HepG2 (cell line): ENCODE results near the gene STK38L. TPM values are rescaled to one million over a fixed set of nuclear protein-coding genes. Genes with fewer than 3 reads are reported as not detected.
A peak's percentile ranks its signal among the peaks of the same experiment; 100 is the strongest.

ENCODE experiments used
- BCL6 ChIP-seq: IDR thresholded peaks from 2 replicates; pipeline ENCODE4 v1.6.1; 2016; ENCODE audit warnings: missing genetic modification reagents, missing compliant biosample characterization
- FOXA3 ChIP-seq: IDR thresholded peaks from 2 replicates; pipeline ENCODE4 v1.6.1; 2016; ENCODE audit warnings: missing genetic modification reagents, missing compliant biosample characterization
- GLI4 ChIP-seq: sonication (generic); formaldehyde crosslinking; IDR thresholded peaks from 2 replicates; pipeline ENCODE4 v1.5.1; 2020; ENCODE audit warnings: missing genetic modification reagents, mild to moderate bottlenecking, moderate library complexity, borderline replicate concordance
- IRX3 ChIP-seq: sonication (generic); formaldehyde crosslinking; IDR thresholded peaks from 2 replicates; pipeline ENCODE4 v1.8.1; 2023; ENCODE audit warnings: mild to moderate bottlenecking, low read depth, missing genetic modification reagents, borderline replicate concordance
- KAT2B ChIP-seq: fragments of 150-350 bp; IDR thresholded peaks from 2 replicates; pipeline ENCODE4 v1.6.1; 2014; ENCODE audit warnings: low read depth, low read length, borderline replicate concordance
- MEIS1 ChIP-seq: sonication (generic); formaldehyde crosslinking; IDR thresholded peaks from 2 replicates; pipeline ENCODE4 v1.9.0; 2021; ENCODE audit warnings: mild to moderate bottlenecking, missing genetic modification reagents, moderate library complexity, borderline replicate concordance
- NAIF1 ChIP-seq: sonication (generic); formaldehyde crosslinking; IDR thresholded peaks from 2 replicates; pipeline ENCODE4 v1.5.0; 2020; ENCODE audit warnings: mild to moderate bottlenecking, missing genetic modification reagents, borderline replicate concordance
- SKIL ChIP-seq: sonication (generic); formaldehyde crosslinking; IDR thresholded peaks from 2 replicates; pipeline ENCODE4 v1.8.0; 2022; ENCODE audit warnings: missing genetic modification reagents, mild to moderate bottlenecking, moderate library complexity, borderline replicate concordance
- SMAD1 ChIP-seq: sonication (generic); formaldehyde crosslinking; IDR thresholded peaks from 2 replicates; pipeline ENCODE4 v1.4.0; 2020; ENCODE audit warnings: missing genetic modification reagents, low read depth, mild to moderate bottlenecking, borderline replicate concordance
- TBP ChIP-seq: sonication (generic); formaldehyde crosslinking; IDR thresholded peaks from 2 replicates; pipeline ENCODE4 v1.5.0; 2020; ENCODE audit warnings: missing genetic modification reagents
- TRIM24 ChIP-seq: sonication (generic); formaldehyde crosslinking; IDR thresholded peaks from 2 replicates; pipeline ENCODE4 v1.8.0; 2022; ENCODE audit warnings: mild to moderate bottlenecking, missing genetic modification reagents
- ZBTB39 ChIP-seq: sonication (generic); formaldehyde crosslinking; IDR thresholded peaks from 2 replicates; pipeline ENCODE4 v1.5.0; 2020; ENCODE audit warnings: missing genetic modification reagents
- ZNF18 ChIP-seq: sonication (generic); formaldehyde crosslinking; IDR thresholded peaks from 2 replicates; pipeline ENCODE4 v1.8.0; 2022; ENCODE audit warnings: mild to moderate bottlenecking, missing genetic modification reagents; ENCODE audit not compliant: insufficient replicate concordance
- ZNF225 ChIP-seq: sonication (generic); formaldehyde crosslinking; IDR thresholded peaks from 2 replicates; pipeline ENCODE4 v1.4.0; 2020; ENCODE audit warnings: mild to moderate bottlenecking, missing genetic modification reagents
- ZNF281 ChIP-seq: sonication (generic); formaldehyde crosslinking; IDR thresholded peaks from 2 replicates; pipeline ENCODE4 v1.4.0; 2020; ENCODE audit warnings: missing genetic modification reagents, borderline replicate concordance
- ZNF792 ChIP-seq: IDR thresholded peaks from 2 replicates; pipeline ENCODE4 v1.6.1; 2016
- polyA plus RNA-seq, 8 experiments: library from polyadenylated mRNA; depleted of rRNA in 3 of 8; stranded (reverse) in 7 of 8; unstranded in 1 of 8; fragments of >200 nt; fragmentation: Illumina TruSeq in 4 of 8; extraction: Trizol in 4 of 8; gene quantifications; 2 replicates each; pipeline versions ENCODE4 v1.2.1 to v1.2.3, GENCODE V29; 2011 to 2016; ENCODE audit warnings: low read depth in 4 of 8, missing spikeins in 1 of 8, mixed read lengths in 1 of 8; ENCODE audit not compliant: insufficient read depth in 1 of 8
- total RNA-seq, 5 experiments: library from RNA; depleted of rRNA; stranded (reverse); fragments of >200 nt; fragmentation: Illumina TruSeq; extraction: Trizol; gene quantifications; 2 replicates each; pipeline ENCODE4 v1.2.3, GENCODE V29; 2016; ENCODE audit warnings: low read depth in 1 of 5
- TF ChIP-seq, protein P1 (sequence below): IDR thresholded peaks from 2 replicates; pipeline ENCODE4 v1.6.1; 2016; ENCODE audit warnings: missing biosample characterization, missing genetic modification reagents, low read depth

STK38L gene
- total and polyA plus RNA-seq, 2 of the 13 experiments (the other 11 are each of a cell fraction or from before 2014, with no cell fraction given): 6.1 to 26.4 TPM

- TF ChIP-seq ZBTB39 (CRISPR knock-in tag): no peak
- TF ChIP-seq IRX3 (CRISPR knock-in tag): no peak
- TF ChIP-seq KAT2B: no peak
- TF ChIP-seq, protein P1, sequence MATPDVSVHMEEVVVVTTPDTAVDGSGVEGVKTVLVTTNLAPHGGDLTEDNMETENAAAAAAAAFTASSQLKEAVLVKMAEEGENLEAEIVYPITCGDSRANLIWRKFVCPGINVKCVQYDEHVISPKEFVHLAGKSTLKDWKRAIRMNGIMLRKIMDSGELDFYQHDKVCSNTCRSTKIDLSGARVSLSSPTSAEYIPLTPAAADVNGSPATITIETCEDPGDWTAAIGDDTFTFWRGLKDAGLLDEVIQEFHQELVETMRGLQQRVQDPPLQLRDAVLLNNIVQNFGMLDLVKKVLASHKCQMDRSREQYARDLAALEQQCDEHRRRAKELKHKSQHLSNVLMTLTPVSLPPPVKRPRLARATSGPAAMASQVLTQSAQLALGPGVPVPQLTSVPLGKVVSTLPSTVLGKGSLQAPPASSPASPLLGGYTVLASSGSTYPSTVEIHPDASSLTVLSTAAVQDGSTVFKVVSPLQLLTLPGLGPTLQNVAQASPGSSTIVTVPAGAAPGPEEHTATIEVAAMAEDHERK (CRISPR knock-in tag): no peak; the same call in none of the 2 replicates
- TF ChIP-seq SMAD1 (CRISPR knock-in tag): no peak
- no peak for TF ChIP-seq NAIF1
- peak; percentile 58 for TF ChIP-seq FOXA3 (CRISPR knock-in tag)
- peak; percentile 46 for TF ChIP-seq ZNF18 (CRISPR knock-in tag)
- no peak for TF ChIP-seq ZNF225 (CRISPR knock-in tag)
- TF ChIP-seq SKIL (CRISPR knock-in tag): no peak; the same call in 1 of the 2 replicates
- 0 out of 2 replicates have a peak, but pooled peaks have one; percentile 25 for TF ChIP-seq ZNF792 (CRISPR knock-in tag)
- peak; percentile 52 for TF ChIP-seq TBP
- TF ChIP-seq TRIM24 (CRISPR knock-in tag): no peak
- TF ChIP-seq GLI4: peak; percentile 16; the same call in 1 of the 2 replicates
- TF ChIP-seq BCL6 (CRISPR knock-in tag): peak; percentile 23
- peak; percentile 11; the same call in 1 of the 2 replicates for TF ChIP-seq ZNF281 (CRISPR knock-in tag)
- peak; percentile 40; the same call in 1 of the 2 replicates for TF ChIP-seq MEIS1
Measured at GRCh38 chr12:27243804-27244688, at the start of gene STK38L (continued).
